Fibroblast of mammary gland (primary cell): ENCODE data around the gene NUP107.

ENCODE experiments used
- DNase-seq: peaks from one replicate; pipeline ENCODE4 v3.0.0-alpha.2; 2010; ENCODE audit warnings: low read depth
- H3K4me3 ChIP-seq: 2 replicates; pipeline ENCODE4 v1.5.1; 2011; ENCODE audit warnings: low read depth, mild to moderate bottlenecking, low read length, moderate library complexity; ENCODE audit not compliant: control insufficient read depth
- TF ChIP-seq, protein P1 (sequence below): conservative IDR thresholded peaks from 2 replicates; pipeline ENCODE4 v1.5.1; 2011; ENCODE audit warnings: low read depth, low read length, inconsistent platforms; ENCODE audit not compliant: control insufficient read depth, insufficient read depth

The NUP107 gene

DNA sequence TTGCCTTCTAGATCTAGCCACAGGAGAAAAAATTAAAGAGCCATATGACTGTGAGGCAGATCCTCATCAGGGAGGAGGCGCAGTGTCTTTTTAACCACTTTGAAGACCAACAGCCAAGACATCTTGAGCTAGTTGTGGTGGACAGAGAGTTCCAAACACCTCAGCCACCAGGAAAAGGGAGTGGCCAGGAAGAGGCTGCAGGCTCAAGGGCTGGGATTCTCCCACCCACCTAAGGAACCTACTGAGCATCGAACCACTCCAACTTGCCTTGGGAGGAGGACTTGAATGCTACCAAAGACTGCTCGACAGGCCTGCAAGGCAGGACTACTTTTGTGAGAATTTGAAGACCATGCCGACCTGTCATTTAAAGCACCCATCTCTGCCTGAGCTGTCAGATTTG, 106.7 kb downstream of the NUP107 start:
- TF ChIP-seq, protein P1, sequence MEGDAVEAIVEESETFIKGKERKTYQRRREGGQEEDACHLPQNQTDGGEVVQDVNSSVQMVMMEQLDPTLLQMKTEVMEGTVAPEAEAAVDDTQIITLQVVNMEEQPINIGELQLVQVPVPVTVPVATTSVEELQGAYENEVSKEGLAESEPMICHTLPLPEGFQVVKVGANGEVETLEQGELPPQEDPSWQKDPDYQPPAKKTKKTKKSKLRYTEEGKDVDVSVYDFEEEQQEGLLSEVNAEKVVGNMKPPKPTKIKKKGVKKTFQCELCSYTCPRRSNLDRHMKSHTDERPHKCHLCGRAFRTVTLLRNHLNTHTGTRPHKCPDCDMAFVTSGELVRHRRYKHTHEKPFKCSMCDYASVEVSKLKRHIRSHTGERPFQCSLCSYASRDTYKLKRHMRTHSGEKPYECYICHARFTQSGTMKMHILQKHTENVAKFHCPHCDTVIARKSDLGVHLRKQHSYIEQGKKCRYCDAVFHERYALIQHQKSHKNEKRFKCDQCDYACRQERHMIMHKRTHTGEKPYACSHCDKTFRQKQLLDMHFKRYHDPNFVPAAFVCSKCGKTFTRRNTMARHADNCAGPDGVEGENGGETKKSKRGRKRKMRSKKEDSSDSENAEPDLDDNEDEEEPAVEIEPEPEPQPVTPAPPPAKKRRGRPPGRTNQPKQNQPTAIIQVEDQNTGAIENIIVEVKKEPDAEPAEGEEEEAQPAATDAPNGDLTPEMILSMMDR: no peak
- H3K4me3 ChIP-seq: no peak overlapping the region
- no peak for DNase-seq

DNA sequence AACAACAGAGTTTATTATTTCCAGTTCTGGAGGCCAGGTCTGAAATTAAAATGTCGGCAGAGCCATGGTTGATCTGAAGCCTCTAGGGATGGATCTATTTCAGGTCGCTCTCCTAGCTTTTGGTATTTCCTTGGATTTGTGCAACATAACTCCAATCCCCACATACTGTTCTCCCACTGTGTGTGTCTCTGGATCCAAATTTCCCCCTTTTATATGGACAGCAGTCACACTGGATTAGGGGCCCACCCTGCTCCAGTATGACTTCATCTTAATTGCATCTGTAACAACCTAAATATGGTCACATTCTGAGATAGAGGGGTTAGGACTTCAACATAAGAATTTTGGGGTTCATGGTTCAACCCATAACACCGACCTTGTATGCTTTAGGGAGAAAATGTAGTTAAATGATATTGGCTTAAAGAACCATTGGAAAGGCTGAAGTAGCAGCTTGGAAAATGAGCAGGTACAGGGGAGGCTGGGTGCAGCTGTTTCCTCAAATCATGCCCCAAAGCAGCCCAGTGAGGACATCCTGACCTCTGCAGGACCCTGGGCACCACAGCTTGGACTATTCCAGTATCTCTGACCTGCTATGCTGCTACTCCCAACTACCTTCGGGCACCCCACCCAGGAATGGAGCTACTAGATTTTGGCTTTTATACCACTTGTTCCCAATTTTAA, 107.3 kb downstream of the NUP107 start:
- TF ChIP-seq, protein P1: no peak
- H3K4me3 ChIP-seq: no peak overlapping the region
- DNase-seq: no peak

DNA sequence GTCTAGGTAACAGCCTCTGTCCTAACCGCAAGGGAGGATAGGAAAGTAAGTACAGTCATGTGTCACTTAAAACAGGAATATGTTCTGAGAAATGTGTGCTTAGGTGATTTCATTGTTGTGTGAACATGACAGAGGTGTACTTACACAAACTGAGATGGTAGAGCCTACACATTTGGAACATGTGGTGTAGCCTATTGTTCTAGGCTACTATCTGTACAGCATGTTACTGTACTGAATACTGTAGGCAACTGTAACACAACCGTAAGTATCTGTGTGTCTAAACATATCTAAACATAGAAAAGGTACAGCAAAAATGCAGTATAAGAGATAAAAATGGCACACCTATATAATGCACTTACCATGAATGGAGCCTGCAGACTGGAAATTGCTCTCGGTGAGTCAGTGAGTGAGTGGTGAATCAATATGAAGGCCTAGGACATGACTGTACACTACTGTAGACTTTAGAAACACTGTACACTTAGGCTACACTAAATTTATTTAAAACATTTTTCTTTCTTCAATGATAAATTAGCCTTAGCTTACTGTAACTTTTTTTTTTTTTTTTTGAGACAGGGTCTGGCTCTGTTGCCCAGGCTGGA, 108.0 kb downstream of the NUP107 start:
- no peak overlapping the region for H3K4me3 ChIP-seq
- TF ChIP-seq, protein P1: no peak
- DNase-seq: peak; percentile 76
